Measurements from ENCODE around the gene FTCDNL1. TPM values are rescaled to one million over a fixed set of nuclear protein-coding genes. Genes with fewer than 3 reads are reported as not detected.

Gene FTCDNL1
- polyA plus RNA-seq, 2 of the 4 experiments (the other 2 are of a cell fraction), result 2.1 to 5.2 TPM

DNA sequence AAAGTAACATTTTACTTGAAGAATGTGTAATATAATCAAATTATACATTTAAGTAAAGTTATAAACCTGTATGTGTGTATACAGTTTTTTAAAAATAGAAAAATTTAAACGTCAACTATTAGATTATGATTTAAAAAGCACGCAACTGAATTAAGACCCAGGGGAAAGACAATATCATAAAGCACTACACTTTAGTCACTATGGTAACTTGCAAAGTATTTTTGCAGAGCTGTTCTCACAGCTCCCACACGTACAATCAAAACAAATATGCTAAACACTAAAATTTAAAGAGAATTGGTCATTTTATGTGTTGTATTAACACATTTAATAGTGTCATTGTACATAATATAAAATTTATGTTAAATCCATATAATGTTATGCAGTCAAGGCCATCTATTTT is 59.7 kb downstream of the FTCDNL1 start (continued):
- TF ChIP-seq SREBF2 (IDR thresholded peaks at IDR 0.05), result no peak
- TF ChIP-seq NFE2L2 (conservative IDR thresholded peaks at IDR 0.05; ENCODE audit: low read length), result no peak

DNA sequence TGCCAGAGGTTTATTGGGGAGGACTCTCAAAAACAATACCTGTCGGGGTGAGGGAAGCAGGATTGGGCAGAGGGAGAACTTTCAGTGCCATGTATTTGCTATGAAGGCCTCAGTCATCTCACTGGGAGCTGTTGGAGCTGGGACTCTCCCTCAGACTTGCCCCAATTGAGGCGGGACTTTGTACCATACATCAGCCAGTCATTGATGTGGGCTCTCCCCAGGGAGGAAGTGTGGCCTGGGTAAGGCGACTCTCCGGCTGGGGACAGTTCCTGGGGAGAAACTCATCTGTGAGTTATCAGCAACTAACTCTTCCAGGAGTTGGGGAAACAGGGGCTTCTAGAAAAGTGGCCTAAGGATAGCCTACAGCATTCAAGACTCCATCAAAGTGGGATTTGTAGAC is 66.5 kb downstream of the FTCDNL1 start:
- H3K4me1 ChIP-seq, result no peaks in the 10 kb centered on the region
- no peak overlapping the region for H3K4me3 ChIP-seq
- TF ChIP-seq TP53 (CRISPR knock-in tag; IDR thresholded peaks at IDR 0.05) (no peak), MAFK (IDR thresholded peaks at IDR 0.05; ENCODE audit: partially characterized antibody) (no peak), BCL3 (IDR thresholded peaks at IDR 0.05) (no peak), CEBPB (IDR thresholded peaks at IDR 0.05) (no peak), ZFP36 (IDR thresholded peaks at IDR 0.05; ENCODE audit: borderline replicate concordance, partially characterized antibody) (no peak), CBX8 (IDR thresholded peaks at IDR 0.05) (no peak), NPAS2 (CRISPR knock-in tag; IDR thresholded peaks at IDR 0.05; ENCODE audit: borderline replicate concordance) (no peak)
- FAIRE-seq (no peak), DNase-seq (ENCODE audit: low read depth in 1 of 2, low spot score in 1 of 2) (no peak), ATAC-seq (no peak)
- no peaks in the 10 kb centered on the region for H3K9me3 ChIP-seq
- WGBS (ENCODE audit: missing lambda C conversion rate), result 76% methylated on average over 4 of the region's 4 CpGs
- ChIA-PET POLR2A (no interaction called here), CTCF (interaction anchor here (1.9 kb wide), 1 partner anchor 9 kb away, joined by 5 read pairs; no protein-coding TSS in a partner anchor)
- H3K27ac ChIP-seq, result no peak overlapping the region
- no peak overlapping the region for H3K4me2 ChIP-seq

DNA sequence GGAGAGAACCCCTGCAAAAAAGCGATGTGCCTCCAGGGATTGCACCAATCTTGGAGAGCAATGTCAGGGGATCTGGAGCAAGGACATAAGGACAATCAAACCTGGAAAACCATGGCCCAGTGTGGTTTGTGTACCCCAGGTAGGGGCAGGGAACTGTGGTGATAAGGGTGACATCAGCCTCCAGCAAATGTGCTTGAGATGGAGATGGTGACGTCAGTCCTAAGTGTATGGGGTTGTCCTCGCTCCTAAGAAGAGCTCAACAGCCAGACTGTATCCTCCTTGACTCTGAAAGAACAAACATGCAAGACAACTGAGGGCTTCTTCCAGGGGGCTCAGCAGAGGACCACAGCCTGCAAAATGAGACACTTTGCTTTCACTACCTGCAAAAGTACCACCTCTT is 71.4 kb downstream of the FTCDNL1 start:
- POLR2A ChIA-PET, result no interaction called here
- WGBS (ENCODE audit: missing lambda C conversion rate), result 54% methylated on average over 3 of the region's 3 CpGs
- no peaks in the 10 kb centered on the region for H3K9me3 ChIP-seq
- H3K4me3 ChIP-seq, result no peak overlapping the region
- no peak overlapping the region for H3K27ac ChIP-seq
- no peaks in the 10 kb centered on the region for H3K4me1 ChIP-seq
- DNase-seq (ENCODE audit: low read depth in 1 of 2, low spot score in 1 of 2) (no peak), ATAC-seq (no peak), FAIRE-seq (no peak)
- TF ChIP-seq RNF2 (IDR thresholded peaks at IDR 0.05; ENCODE audit: borderline replicate concordance, low read depth) (no peak), EP300 (IDR thresholded peaks at IDR 0.05) (no peak), ESRRA (IDR thresholded peaks at IDR 0.05; ENCODE audit: borderline replicate concordance, low read length) (no peak), CHD2 (IDR thresholded peaks at IDR 0.05; ENCODE audit: low read length, partially characterized antibody) (no peak), ZSCAN20 (CRISPR knock-in tag; IDR thresholded peaks at IDR 0.05) (no peak), SMC3 (IDR thresholded peaks at IDR 0.05) (no peak)
- CTCF ChIA-PET, result interaction anchor here (1.8 kb wide), 1 partner anchor 40 kb away, joined by 7 read pairs; no protein-coding TSS in a partner anchor
- no peak overlapping the region for H3K4me2 ChIP-seq

DNA sequence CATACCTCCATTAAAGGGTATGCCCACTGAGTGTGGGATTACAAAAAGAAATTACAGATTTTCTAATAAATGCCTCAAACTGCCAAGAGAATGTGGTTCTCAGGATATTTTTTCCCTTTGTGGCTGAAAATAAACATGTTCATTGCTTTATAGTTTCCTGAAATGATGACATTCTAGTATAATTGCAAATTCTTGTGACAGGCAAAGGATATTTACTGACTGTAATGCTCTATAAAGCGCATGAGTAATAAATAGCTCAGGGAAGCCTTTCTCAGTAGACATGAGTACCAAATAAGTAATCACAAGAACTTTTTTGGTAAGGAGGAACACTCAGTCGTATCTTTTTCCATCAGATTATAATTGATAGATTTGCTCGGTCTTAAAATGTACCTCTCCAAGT is 72.3 kb downstream of the FTCDNL1 start:
- ChIA-PET POLR2A (no interaction called here), CTCF (interaction anchor here (0.6 kb wide), 1 partner anchor 1462 kb away, joined by 3 read pairs; no protein-coding TSS in a partner anchor)
- 60% methylated on average over 3 of the region's 3 CpGs for WGBS (ENCODE audit: missing lambda C conversion rate)
- no peak for FAIRE-seq
- no peak overlapping the region for H3K4me3 ChIP-seq
- no peak for ATAC-seq
- H3K4me2 ChIP-seq, result no peak overlapping the region
- TF ChIP-seq MAZ (IDR thresholded peaks at IDR 0.05; ENCODE audit: borderline replicate concordance, low read depth, low read length) (no peak), HOXB13 (CRISPR knock-in tag; IDR thresholded peaks at IDR 0.05; ENCODE audit: low read depth) (no peak), ZFP36 (IDR thresholded peaks at IDR 0.05; ENCODE audit: borderline replicate concordance, partially characterized antibody) (no peak), ESRRA (IDR thresholded peaks at IDR 0.05; ENCODE audit: borderline replicate concordance, low read length) (no peak), HOXA7 (CRISPR knock-in tag; IDR thresholded peaks at IDR 0.05) (no peak), FOSB (CRISPR knock-in tag; IDR thresholded peaks at IDR 0.05) (no peak), FOXS1 (CRISPR knock-in tag; IDR thresholded peaks at IDR 0.05) (no peak), POLR2AphosphoS2 (conservative IDR thresholded peaks at IDR 0.05; ENCODE audit: low read length) (no peak), SREBF2 (IDR thresholded peaks at IDR 0.05) (no peak), TP53 (CRISPR knock-in tag; IDR thresholded peaks at IDR 0.05) (no peak), HDAC2 (IDR thresholded peaks at IDR 0.05) (no peak), ZNF302 (CRISPR knock-in tag; IDR thresholded peaks at IDR 0.05) (no peak), JUN (IDR thresholded peaks at IDR 0.05) (no peak), POLR2A (IDR thresholded peaks at IDR 0.05; ENCODE audit: low read length) (no peak)
- TF ChIP-seq, protein P1, sequence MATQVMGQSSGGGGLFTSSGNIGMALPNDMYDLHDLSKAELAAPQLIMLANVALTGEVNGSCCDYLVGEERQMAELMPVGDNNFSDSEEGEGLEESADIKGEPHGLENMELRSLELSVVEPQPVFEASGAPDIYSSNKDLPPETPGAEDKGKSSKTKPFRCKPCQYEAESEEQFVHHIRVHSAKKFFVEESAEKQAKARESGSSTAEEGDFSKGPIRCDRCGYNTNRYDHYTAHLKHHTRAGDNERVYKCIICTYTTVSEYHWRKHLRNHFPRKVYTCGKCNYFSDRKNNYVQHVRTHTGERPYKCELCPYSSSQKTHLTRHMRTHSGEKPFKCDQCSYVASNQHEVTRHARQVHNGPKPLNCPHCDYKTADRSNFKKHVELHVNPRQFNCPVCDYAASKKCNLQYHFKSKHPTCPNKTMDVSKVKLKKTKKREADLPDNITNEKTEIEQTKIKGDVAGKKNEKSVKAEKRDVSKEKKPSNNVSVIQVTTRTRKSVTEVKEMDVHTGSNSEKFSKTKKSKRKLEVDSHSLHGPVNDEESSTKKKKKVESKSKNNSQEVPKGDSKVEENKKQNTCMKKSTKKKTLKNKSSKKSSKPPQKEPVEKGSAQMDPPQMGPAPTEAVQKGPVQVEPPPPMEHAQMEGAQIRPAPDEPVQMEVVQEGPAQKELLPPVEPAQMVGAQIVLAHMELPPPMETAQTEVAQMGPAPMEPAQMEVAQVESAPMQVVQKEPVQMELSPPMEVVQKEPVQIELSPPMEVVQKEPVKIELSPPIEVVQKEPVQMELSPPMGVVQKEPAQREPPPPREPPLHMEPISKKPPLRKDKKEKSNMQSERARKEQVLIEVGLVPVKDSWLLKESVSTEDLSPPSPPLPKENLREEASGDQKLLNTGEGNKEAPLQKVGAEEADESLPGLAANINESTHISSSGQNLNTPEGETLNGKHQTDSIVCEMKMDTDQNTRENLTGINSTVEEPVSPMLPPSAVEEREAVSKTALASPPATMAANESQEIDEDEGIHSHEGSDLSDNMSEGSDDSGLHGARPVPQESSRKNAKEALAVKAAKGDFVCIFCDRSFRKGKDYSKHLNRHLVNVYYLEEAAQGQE (IDR thresholded peaks at IDR 0.05), result no peak
- H3K27ac ChIP-seq, result no peak overlapping the region
- no peaks in the 10 kb centered on the region for H3K9me3 ChIP-seq
- no peak for DNase-seq (ENCODE audit: low read depth in 1 of 2, low spot score in 1 of 2)
- no peaks in the 10 kb centered on the region for H3K4me1 ChIP-seq

Data from A549 (cell line).